DOHH2 (cell line): ENCODE data around the gene VAT1.

ENCODE experiments used
- H3F3A ChIP-seq: fragments of 200-600 bp; sonication (generic), shearing (Covaris generic); 2 replicates; pipeline ENCODE4 v1.6.0; 2016; ENCODE audit warnings: antibody characterized with exemption, mild to moderate bottlenecking; ENCODE audit not compliant: control insufficient read depth, insufficient read depth
- H3K27ac ChIP-seq: fragments of 200-600 bp; sonication (generic); 2 replicates; pipeline ENCODE4 v1.5.1; 2014; ENCODE audit warnings: low read depth, mild to moderate bottlenecking, low read length, moderate library complexity
- H3K27me3 ChIP-seq: fragments of 200-600 bp; sonication (generic); 2 replicates; pipeline ENCODE4 v1.6.1; 2014; ENCODE audit warnings: mild to moderate bottlenecking, low read length, mixed read lengths; ENCODE audit not compliant: control insufficient read depth
- H3K36me3 ChIP-seq: fragments of 200-600 bp; sonication (generic); 2 replicates; pipeline ENCODE4 v1.6.1; 2014; ENCODE audit warnings: mild to moderate bottlenecking, low read length, moderate library complexity, mixed read lengths; ENCODE audit not compliant: control insufficient read depth
- H3K4me1 ChIP-seq: fragments of 200-600 bp; sonication (generic); 2 replicates; pipeline ENCODE4 v1.6.1; 2014; ENCODE audit warnings: mild to moderate bottlenecking, low read length, mixed read lengths; ENCODE audit not compliant: control insufficient read depth
- H3K4me2 ChIP-seq: fragments of 200-600 bp; sonication (generic); 2 replicates; pipeline ENCODE4 v1.6.0; 2014; ENCODE audit warnings: mild to moderate bottlenecking, low read length, moderate library complexity
- H3K4me3 ChIP-seq: fragments of 200-600 bp; sonication (generic); 2 replicates; pipeline ENCODE4 v1.5.1; 2014; ENCODE audit warnings: mild to moderate bottlenecking, low read length, mixed read lengths
- H3K79me2 ChIP-seq: fragments of 200-600 bp; sonication (generic); 2 replicates; pipeline ENCODE4 v1.6.1; 2014; ENCODE audit warnings: mild to moderate bottlenecking, low read length, mixed read lengths; ENCODE audit not compliant: control insufficient read depth
- H3K9me2 ChIP-seq: fragments of 200-600 bp; sonication (generic); replicated peaks from 2 replicates; pipeline ENCODE4 v1.6.1; 2014; ENCODE audit warnings: mild to moderate bottlenecking, low read length, mixed read lengths; ENCODE audit not compliant: control insufficient read depth
- H3K9me3 ChIP-seq: fragments of 200-600 bp; sonication (generic); 2 replicates; pipeline ENCODE4 v1.6.1; 2014; ENCODE audit warnings: antibody characterized with exemption, low read length, mixed read lengths; ENCODE audit not compliant: control insufficient read depth, insufficient read depth
- H4K20me1 ChIP-seq: fragments of 200-600 bp; sonication (generic); 2 replicates; pipeline ENCODE4 v1.6.0; 2014; ENCODE audit warnings: low read depth, mild to moderate bottlenecking, antibody characterized with exemption, low read length, moderate library complexity; ENCODE audit not compliant: control insufficient read depth, insufficient read depth
- EZH2phosphoT487 ChIP-seq: fragments of 200-600 bp; sonication (generic); IDR thresholded peaks from 2 replicates; pipeline ENCODE4 v1.6.1; 2017; ENCODE audit warnings: borderline replicate concordance, mild to moderate bottlenecking, antibody characterized with exemption, low read length, moderate library complexity, mixed read lengths
- TF ChIP-seq, protein P1 (sequence below): fragments of 200-600 bp; sonication (generic); IDR thresholded peaks from one replicate; pipeline ENCODE4 v1.5.1; 2014; ENCODE audit warnings: antibody characterized with exemption, mild to moderate bottlenecking, low read depth, low read length; ENCODE audit not compliant: poor library complexity, severe bottlenecking

The VAT1 gene

DNA sequence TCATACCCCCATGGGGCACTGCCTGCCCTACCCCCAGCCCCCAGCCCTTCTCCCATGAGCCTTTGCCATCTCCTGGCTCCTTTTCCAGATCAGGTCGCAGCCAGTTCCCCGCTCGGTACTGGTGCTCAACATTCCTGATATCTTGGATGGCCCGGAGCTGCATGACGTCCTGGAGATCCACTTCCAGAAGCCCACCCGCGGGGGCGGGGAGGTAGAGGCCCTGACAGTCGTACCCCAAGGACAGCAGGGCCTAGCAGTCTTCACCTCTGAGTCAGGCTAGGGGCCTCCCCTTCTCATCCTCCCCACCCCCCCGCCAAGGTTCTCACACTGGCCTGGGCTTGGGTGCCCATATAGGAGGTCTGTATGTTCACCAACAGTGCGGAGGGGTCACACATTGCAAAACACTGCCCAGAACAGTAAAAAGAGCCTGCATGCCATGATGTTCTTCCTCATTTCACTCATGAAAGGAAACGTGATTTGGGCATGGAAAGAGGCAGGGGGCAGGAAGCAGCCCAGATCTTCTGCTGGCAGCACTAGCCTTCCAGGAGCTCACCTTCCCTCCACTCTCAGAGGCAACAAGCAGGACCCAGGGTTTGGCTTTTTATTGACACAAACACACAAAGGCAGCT is 8.1 kb downstream of the VAT1 start:
- H3K9me3 ChIP-seq, result no peaks in the 10 kb centered on the region
- H3K27me3 ChIP-seq, result no peaks in the 10 kb centered on the region
- no peaks in the 10 kb centered on the region for H3K79me2 ChIP-seq
- no peaks in the 10 kb centered on the region for H3K4me1 ChIP-seq
- no peaks in the 10 kb centered on the region; the same call in 1 of the 2 replicates for H3F3A ChIP-seq
- no peak overlapping the region for H3K4me2 ChIP-seq
- no peaks in the 10 kb centered on the region for H4K20me1 ChIP-seq
- H3K36me3 ChIP-seq, result no peaks in the 10 kb centered on the region
- no peak overlapping the region for H3K27ac ChIP-seq
- H3K9me2 ChIP-seq, result no peaks in the 10 kb centered on the region
- no peak for TF ChIP-seq EZH2phosphoT487
- TF ChIP-seq, protein P1, sequence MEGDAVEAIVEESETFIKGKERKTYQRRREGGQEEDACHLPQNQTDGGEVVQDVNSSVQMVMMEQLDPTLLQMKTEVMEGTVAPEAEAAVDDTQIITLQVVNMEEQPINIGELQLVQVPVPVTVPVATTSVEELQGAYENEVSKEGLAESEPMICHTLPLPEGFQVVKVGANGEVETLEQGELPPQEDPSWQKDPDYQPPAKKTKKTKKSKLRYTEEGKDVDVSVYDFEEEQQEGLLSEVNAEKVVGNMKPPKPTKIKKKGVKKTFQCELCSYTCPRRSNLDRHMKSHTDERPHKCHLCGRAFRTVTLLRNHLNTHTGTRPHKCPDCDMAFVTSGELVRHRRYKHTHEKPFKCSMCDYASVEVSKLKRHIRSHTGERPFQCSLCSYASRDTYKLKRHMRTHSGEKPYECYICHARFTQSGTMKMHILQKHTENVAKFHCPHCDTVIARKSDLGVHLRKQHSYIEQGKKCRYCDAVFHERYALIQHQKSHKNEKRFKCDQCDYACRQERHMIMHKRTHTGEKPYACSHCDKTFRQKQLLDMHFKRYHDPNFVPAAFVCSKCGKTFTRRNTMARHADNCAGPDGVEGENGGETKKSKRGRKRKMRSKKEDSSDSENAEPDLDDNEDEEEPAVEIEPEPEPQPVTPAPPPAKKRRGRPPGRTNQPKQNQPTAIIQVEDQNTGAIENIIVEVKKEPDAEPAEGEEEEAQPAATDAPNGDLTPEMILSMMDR, result no peak
- H3K4me3 ChIP-seq, result no peak overlapping the region

DNA sequence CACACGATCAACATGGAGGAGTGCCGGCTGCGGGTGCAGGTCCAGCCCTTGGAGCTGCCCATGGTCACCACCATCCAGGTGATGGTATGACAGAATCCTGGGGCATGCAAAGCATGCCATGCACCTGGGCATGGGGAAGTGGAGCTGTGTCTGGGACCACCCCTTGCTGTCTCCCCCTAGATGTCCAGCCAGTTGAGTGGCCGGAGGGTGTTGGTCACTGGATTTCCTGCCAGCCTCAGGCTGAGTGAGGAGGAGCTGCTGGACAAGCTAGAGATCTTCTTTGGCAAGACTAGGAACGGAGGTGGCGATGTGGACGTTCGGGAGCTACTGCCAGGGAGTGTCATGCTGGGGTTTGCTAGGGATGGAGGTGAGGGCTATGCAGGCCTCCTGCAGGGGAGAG is 8.9 kb downstream of the VAT1 start:
- no peaks in the 10 kb centered on the region for H3K36me3 ChIP-seq
- H3K4me2 ChIP-seq, result no peak overlapping the region
- H3K9me3 ChIP-seq, result no peaks in the 10 kb centered on the region
- TF ChIP-seq, protein P1, result no peak
- TF ChIP-seq EZH2phosphoT487, result no peak
- H3K27ac ChIP-seq, result no peak overlapping the region
- H3K27me3 ChIP-seq, result no peaks in the 10 kb centered on the region
- H4K20me1 ChIP-seq, result no peaks in the 10 kb centered on the region
- H3K79me2 ChIP-seq, result no peaks in the 10 kb centered on the region
- H3K4me1 ChIP-seq, result no peaks in the 10 kb centered on the region
- H3K4me3 ChIP-seq, result no peak overlapping the region
- H3K9me2 ChIP-seq, result no peaks in the 10 kb centered on the region
- no peaks in the 10 kb centered on the region for H3F3A ChIP-seq

DNA sequence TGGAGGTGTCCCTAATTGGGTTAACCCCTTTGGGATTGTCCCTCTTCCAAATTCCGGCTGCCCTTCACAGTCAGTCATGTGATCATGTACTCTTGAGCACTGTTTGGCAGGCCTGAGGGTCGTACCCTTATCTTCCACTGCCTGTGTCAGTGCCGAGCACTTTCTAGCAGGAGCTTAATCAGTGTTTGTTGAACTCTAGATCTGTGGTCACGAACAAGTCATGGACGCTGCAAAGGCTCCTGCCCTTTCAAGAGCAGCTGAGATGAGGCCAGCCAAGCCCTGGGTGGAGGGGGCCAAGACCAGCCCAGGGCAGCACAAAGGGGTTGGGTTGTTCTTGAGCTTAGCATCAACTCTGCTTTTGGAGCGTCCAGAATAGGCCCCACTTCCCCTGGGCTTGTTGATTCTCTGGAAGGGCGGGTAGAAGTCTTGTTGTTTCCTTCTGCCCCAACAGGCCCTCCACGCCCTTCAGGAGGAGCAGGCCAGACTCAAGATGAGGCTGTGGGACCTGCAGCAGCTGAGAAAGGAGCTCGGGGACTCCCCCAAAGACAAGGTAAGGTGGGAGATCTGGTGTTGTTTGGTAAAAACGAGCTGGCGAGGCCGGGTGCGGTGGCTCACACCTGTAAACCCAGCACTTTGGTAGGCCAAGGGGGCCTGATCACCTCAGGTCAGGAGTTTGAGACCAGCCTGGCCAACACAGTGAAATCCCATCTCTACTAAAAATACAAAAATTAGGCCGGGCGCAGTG is 10.3 kb downstream of the VAT1 start:
- no peaks in the 10 kb centered on the region for H3K9me3 ChIP-seq

More for the DNA sequence above, 10.3 kb downstream of the VAT1 start:
- H3K4me2 ChIP-seq, result no peak overlapping the region
- H3K36me3 ChIP-seq, result peaks cover 1% of the 10 kb centered on the region; the same call in 1 of the 2 replicates
- H3K9me2 ChIP-seq, result no peaks in the 10 kb centered on the region
- no peak overlapping the region for H3K4me3 ChIP-seq
- H3F3A ChIP-seq, result no peaks in the 10 kb centered on the region
- no peaks in the 10 kb centered on the region for H4K20me1 ChIP-seq
- no peak overlapping the region for H3K27ac ChIP-seq
- H3K4me1 ChIP-seq, result peaks cover 2% of the 10 kb centered on the region
- no peaks in the 10 kb centered on the region for H3K27me3 ChIP-seq
- no peaks in the 10 kb centered on the region for H3K79me2 ChIP-seq
- no peak for TF ChIP-seq EZH2phosphoT487
- TF ChIP-seq, protein P1, result no peak
